T-cell (primary cell): ENCODE measurements around the gene VKORC1L1. TPM values are rescaled to one million over a fixed set of nuclear protein-coding genes. Genes with fewer than 3 reads are reported as not detected.
"Not testable (repeated sequence)": the region's sequence is repeated elsewhere in the genome, so short reads cannot be mapped to it uniquely, and the experiment has no call there.

Source experiments
- ATAC-seq, 4 experiments: fragments of 200-7000 bp in 3 of 4; fragments of 150-1000 bp in 1 of 4; cut with Tn5 transposase; replicated peaks in 1 of 4; 1 replicate in 3 of 4; 2 replicates in 1 of 4; pipeline ENCODE4 v1.10.0; 2021; ENCODE audit warnings: moderate library complexity in 3 of 4, mild to moderate bottlenecking in 2 of 4, moderate number of reproducible peaks in 1 of 4
- CTCF ChIA-PET, 2 donors: fragments of 300-600 bp; sonication (Branson Sonifier 250); formaldehyde crosslinking; loops; one replicate each; lab custom pipeline; 2022; ENCODE audit warnings: antibody characterized with exemption in 2 of 2; lab: Charles Lee
- POLR2A ChIA-PET, 2 donors: fragments of 300-600 bp; sonication (Branson Sonifier 250); formaldehyde crosslinking; loops; one replicate each; lab custom pipeline; 2022; ENCODE audit warnings: antibody characterized with exemption in 2 of 2; lab: Charles Lee
- DNase-seq, 35 experiments: peaks; one replicate each; pipeline versions ENCODE4 v3.0.0 to v3.0.0-alpha.2; 2013 to 2023
- H3K27ac ChIP-seq: one replicate; pipeline ENCODE4 v1.5.1; 2013; ENCODE audit warnings: low read length
- H3K27me3 ChIP-seq, 2 experiments: replicated peaks in 1 of 2; 1 replicate in 1 of 2; 2 replicates in 1 of 2; pipeline versions ENCODE4 v1.6.1 to v1.7.0; 2013; ENCODE audit warnings: low read length in 1 of 2, mixed read lengths in 1 of 2; ENCODE audit not compliant: control insufficient read depth in 2 of 2, insufficient read depth in 2 of 2; ENCODE audit errors: extremely low read depth in 1 of 2
- H3K36me3 ChIP-seq, 2 donors: 1 replicate in 1 of 2; 2 replicates in 1 of 2; pipeline versions ENCODE4 v1.6.1 to v1.7.0; 2013; ENCODE audit warnings: low read length in 1 of 2; ENCODE audit not compliant: control insufficient read depth in 2 of 2, insufficient read depth in 1 of 2; ENCODE audit errors: extremely low read depth in 1 of 2
- H3K4me1 ChIP-seq, 2 experiments: 1 replicate in 1 of 2; 2 replicates in 1 of 2; pipeline versions ENCODE4 v1.6.1 to v1.7.0; 2013; ENCODE audit warnings: low read length in 2 of 2, mixed read lengths in 1 of 2; ENCODE audit not compliant: insufficient read depth in 2 of 2, control insufficient read depth in 1 of 2; ENCODE audit errors: extremely low read depth in 1 of 2
- H3K4me3 ChIP-seq, 2 donors: 1 replicate in 1 of 2; 2 replicates in 1 of 2; pipeline versions ENCODE4 v1.5.1 to v1.7.0; 2013; ENCODE audit warnings: mild to moderate bottlenecking in 2 of 2, low read length in 1 of 2, moderate library complexity in 1 of 2; ENCODE audit not compliant: control insufficient read depth in 1 of 2; ENCODE audit errors: extremely low read depth in 1 of 2
- H3K9me3 ChIP-seq: 2 replicates; pipeline ENCODE4 v1.7.0; 2013
- H3K27ac Mint-ChIP-seq, 2 donors: one replicate each; pipeline ENCODE4 v1.8.0; 2020 to 2021; ENCODE audit warnings: mild to moderate bottlenecking in 2 of 2, mixed read lengths in 2 of 2
- H3K27me3 Mint-ChIP-seq, 2 donors: one replicate each; pipeline ENCODE4 v1.8.0; 2021 to 2022; ENCODE audit warnings: mixed read lengths in 2 of 2
- H3K36me3 Mint-ChIP-seq: one replicate; pipeline ENCODE4 v1.8.0; 2021; ENCODE audit warnings: mixed read lengths
- H3K4me1 Mint-ChIP-seq, 3 donors: one replicate each; pipeline ENCODE4 v1.8.0; 2020 to 2022; ENCODE audit warnings: mixed read lengths in 3 of 3, mild to moderate bottlenecking in 1 of 3
- H3K4me3 Mint-ChIP-seq, 3 donors: one replicate each; pipeline ENCODE4 v1.8.0; 2020 to 2022; ENCODE audit warnings: mild to moderate bottlenecking in 3 of 3, mixed read lengths in 3 of 3, moderate library complexity in 3 of 3
- H3K9me3 Mint-ChIP-seq, 3 donors: one replicate each; pipeline ENCODE4 v1.8.0; 2020 to 2022; ENCODE audit warnings: mixed read lengths in 3 of 3
- WGBS: methylation state at CpG from one replicate; pipeline ENCODE4 v1.1.5; 2013; ENCODE audit warnings: missing lambda C conversion rate; ENCODE audit not compliant: insufficient coverage; 5-methylcytosine and 5-hydroxymethylcytosine counted together
- total RNA-seq, 35 experiments: library from RNA in 6 of 35; stranded (reverse) in 6 of 35; fragments of 120-200 nt in 1 of 35; gene quantifications; one replicate each; pipeline versions ENCODE4 v1.2.1 to v1.2.4 and lab custom pipeline; 2013 to 2026

The VKORC1L1 gene
- total RNA-seq, 5 donors from 2014 or later (not counting 1 experiment from before 2014, with no cell fraction given) = 3.8 to 13.2 (median 10.8) TPM

GRCh38 chr7:65994984-65995383 is 122.1 kb downstream of the VKORC1L1 start:
- H3K27ac ChIP-seq, DNase-seq, H3K9me3 Mint-ChIP-seq, H3K4me3 Mint-ChIP-seq, H3K27me3 ChIP-seq, ATAC-seq, H3K27ac Mint-ChIP-seq, CTCF ChIA-PET, H3K4me1 ChIP-seq, H3K4me3 ChIP-seq, H3K4me1 Mint-ChIP-seq, H3K9me3 ChIP-seq, POLR2A ChIA-PET, H3K36me3 ChIP-seq, H3K27me3 Mint-ChIP-seq, H3K36me3 Mint-ChIP-seq: not testable (repeated sequence)
- WGBS = no CpG with 5 or more reads among the region's 1 CpG

GRCh38 chr7:66000823-66001417 is 128.0 kb downstream of the VKORC1L1 start:
- H3K36me3 Mint-ChIP-seq, CTCF ChIA-PET, H3K27ac Mint-ChIP-seq, POLR2A ChIA-PET, H3K4me3 Mint-ChIP-seq, H3K36me3 ChIP-seq, H3K9me3 ChIP-seq, H3K4me1 Mint-ChIP-seq, H3K27me3 ChIP-seq, H3K4me1 ChIP-seq, ATAC-seq, H3K27ac ChIP-seq, H3K27me3 Mint-ChIP-seq, H3K9me3 Mint-ChIP-seq, DNase-seq, H3K4me3 ChIP-seq: not testable (repeated sequence)
- WGBS = no CpG with 5 or more reads among the region's 5 CpGs

DNA sequence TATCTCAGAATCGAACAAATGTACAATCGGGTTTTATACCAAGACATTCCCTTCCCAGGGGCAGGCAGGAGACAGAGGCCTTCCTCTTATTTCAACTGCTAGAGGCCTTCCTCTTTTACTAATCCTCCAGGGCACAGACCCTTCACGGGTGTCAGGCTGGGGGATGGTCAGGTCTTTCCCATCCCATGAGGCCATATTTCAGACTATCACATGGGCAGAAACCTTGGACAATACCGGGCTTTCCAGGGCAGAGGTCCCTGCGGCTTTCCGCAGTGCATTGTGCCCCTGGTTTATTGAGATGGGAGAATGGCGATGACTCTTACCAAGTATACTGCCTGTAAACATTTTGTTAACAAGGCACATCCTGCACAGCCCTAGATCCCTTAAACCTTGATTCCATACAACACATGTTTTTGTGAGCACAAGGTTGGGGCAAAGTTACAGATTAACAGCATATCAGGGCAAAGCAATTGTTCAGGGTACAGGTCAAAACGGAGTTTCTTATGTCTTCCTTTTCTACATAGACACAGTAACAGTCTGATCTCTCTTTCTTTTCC is 132.3 kb downstream of the VKORC1L1 start:
- H3K36me3 ChIP-seq, DNase-seq, H3K9me3 ChIP-seq, CTCF ChIA-PET, H3K27me3 ChIP-seq, H3K4me3 ChIP-seq, ATAC-seq, H3K4me3 Mint-ChIP-seq, H3K36me3 Mint-ChIP-seq, H3K27ac Mint-ChIP-seq, POLR2A ChIA-PET, H3K27ac ChIP-seq, H3K9me3 Mint-ChIP-seq, H3K4me1 Mint-ChIP-seq, H3K4me1 ChIP-seq, H3K27me3 Mint-ChIP-seq: not testable (repeated sequence)
- WGBS = 95% methylated on average over 2 of the region's 8 CpGs

DNA sequence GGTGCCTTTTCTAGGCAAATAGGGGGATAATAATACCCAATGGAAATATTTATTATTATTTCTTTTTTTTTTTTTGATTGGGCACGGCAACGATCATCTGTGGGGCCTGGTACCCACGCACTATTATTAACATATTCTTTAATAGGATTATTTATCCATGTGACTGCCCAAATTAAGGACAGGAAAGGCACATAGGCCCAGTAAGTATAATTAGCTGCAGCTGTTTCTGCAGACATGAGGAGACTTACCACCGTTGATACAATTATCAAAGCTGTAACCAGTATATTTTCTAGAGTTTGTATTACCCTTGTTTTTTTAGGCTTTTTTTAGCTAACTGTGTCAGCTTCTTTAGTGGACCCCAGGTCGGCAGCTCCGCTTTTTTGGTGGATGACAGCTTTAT is 134.4 kb downstream of the VKORC1L1 start:
- ChIA-PET POLR2A (no interaction called here), CTCF (interaction anchor here in 1 of 2 donors (0.7 kb wide), 1 partner anchor 209 kb away, joined by 3 read pairs; no protein-coding TSS in a partner anchor)
- Histone ChIP-seq H3K36me3 (no peaks in the 10 kb centered on the region), H3K27me3 (no peaks in the 10 kb centered on the region), H3K4me1 (no peaks in the 10 kb centered on the region), H3K9me3 (no peaks in the 10 kb centered on the region), H3K4me3 (no peak overlapping the region), H3K27ac (no peak overlapping the region)
- Mint-ChIP-seq H3K4me3 (no peak overlapping the region), H3K27me3 (peaks cover 5 to 6% of the 10 kb centered on the region in 2 donors), H3K4me1 (no peaks in the 10 kb centered on the region), H3K27ac (no peak overlapping the region), H3K9me3 (no peaks in the 10 kb centered on the region), H3K36me3 (no peaks in the 10 kb centered on the region)
- 100% methylated on average over 1 of the region's 6 CpGs for WGBS
- DNase-seq = no peak
- ATAC-seq = no peak

Other genes with a start within 250 kb of the VKORC1L1 start
- gene GUSB, start 109.1 kb downstream of the VKORC1L1 start, total RNA-seq = 10 to 100 TPM; 35.3 to 56.7 (median 52.3) TPM
- 10 to 100 TPM; 10.3 to 23.0 (median 18.5) TPM for gene ASL, start 202.7 kb downstream of the VKORC1L1 start, total RNA-seq
- gene CRCP, start 241.8 kb downstream of the VKORC1L1 start, total RNA-seq = 10 to 100 TPM; 29.9 to 33.7 (median 31.6) TPM